ENCODE measurements around the gene ERMARD. TPM values are rescaled to one million over a fixed set of nuclear protein-coding genes. Genes with fewer than 3 reads are reported as not detected.

Gene ERMARD
- polyA plus RNA-seq, 1 experiment, result 31.8 TPM

DNA sequence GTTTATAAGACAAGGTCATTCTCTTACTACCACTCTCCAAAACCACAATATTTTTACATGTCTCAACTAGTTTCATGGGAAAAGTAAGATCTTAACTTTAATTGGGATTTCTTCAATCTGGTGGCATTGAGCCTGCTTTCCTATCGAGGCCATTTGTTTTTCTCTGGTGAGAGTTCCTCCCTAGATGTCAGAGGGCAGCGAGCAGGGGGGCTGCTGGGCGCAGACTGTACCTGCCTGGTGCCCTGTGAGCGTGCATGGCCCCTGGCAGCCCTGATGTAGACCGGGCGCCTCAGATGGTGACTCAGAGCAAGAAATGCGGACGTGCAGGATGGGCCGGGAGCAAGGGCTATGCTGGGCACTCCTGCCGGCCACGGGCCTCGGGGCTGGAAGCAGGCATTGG, 27.2 kb downstream of the ERMARD start:
- POLR2A ChIA-PET, result no interaction called here
- no peaks in the 10 kb centered on the region for H3K27me3 ChIP-seq (ENCODE audit: control insufficient read depth, insufficient read depth, low read length)
- H3K4me3 ChIP-seq (ENCODE audit: low read depth, low read length), result no peak overlapping the region
- H3K36me3 ChIP-seq (ENCODE audit: control insufficient read depth, insufficient read depth, low read length), result peaks cover 6% of the 10 kb centered on the region
- CTCF ChIA-PET, result no interaction called here
- no peak for DNase-seq (ENCODE audit: low read depth)
- TF ChIP-seq, protein P1, sequence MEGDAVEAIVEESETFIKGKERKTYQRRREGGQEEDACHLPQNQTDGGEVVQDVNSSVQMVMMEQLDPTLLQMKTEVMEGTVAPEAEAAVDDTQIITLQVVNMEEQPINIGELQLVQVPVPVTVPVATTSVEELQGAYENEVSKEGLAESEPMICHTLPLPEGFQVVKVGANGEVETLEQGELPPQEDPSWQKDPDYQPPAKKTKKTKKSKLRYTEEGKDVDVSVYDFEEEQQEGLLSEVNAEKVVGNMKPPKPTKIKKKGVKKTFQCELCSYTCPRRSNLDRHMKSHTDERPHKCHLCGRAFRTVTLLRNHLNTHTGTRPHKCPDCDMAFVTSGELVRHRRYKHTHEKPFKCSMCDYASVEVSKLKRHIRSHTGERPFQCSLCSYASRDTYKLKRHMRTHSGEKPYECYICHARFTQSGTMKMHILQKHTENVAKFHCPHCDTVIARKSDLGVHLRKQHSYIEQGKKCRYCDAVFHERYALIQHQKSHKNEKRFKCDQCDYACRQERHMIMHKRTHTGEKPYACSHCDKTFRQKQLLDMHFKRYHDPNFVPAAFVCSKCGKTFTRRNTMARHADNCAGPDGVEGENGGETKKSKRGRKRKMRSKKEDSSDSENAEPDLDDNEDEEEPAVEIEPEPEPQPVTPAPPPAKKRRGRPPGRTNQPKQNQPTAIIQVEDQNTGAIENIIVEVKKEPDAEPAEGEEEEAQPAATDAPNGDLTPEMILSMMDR (IDR thresholded peaks at IDR 0.05; ENCODE audit: insufficient read depth, low read depth, low read length), result no peak

DNA sequence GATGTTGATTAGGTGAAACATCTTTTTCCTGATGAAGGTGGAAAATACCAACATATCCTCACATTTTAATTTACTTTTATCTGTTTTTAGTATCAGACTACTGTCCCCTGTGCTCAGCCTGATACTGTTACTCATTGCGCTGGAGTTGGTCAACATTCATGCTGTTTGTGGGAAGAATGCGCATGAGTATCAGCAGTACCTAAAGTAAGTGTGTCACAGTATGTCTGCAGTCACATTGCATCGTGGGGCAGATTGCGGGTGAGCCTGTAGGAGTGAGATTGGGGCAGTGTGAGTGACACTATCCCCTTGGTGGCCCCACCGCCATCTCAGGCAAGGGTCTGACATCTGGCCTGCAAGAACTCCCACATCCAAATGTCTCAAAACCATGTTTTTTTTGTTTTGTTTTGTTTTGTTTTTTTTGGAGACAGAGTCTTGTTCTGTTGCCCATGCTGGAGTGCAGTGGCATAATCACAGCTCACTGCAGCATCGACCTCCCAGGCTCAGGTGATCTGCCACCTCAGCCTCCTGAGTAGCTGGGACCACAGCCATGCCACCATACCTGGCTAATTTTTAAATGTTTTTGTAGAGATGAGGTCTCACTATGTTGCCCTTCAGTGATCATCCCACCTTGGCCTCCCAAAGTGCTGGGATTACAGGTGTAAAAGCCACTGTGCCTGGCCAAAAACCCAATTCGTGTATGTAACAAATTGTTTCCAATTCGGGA, 27.8 kb downstream of the ERMARD start:
- POLR2A ChIA-PET, result no interaction called here
- Histone ChIP-seq H3K4me3 (ENCODE audit: low read depth, low read length) (no peak overlapping the region), H3K36me3 (ENCODE audit: control insufficient read depth, insufficient read depth, low read length) (peaks cover 6% of the 10 kb centered on the region), H3K27me3 (ENCODE audit: control insufficient read depth, insufficient read depth, low read length) (no peaks in the 10 kb centered on the region)
- CTCF ChIA-PET, result interaction anchor here (1.0 to 1.1 kb wide), 2 partner anchors 11 to 737 kb away, joined by 3 to 8 read pairs; no protein-coding TSS in a partner anchor
- TF ChIP-seq, protein P1 (IDR thresholded peaks at IDR 0.05; ENCODE audit: insufficient read depth, low read depth, low read length), result no peak
- DNase-seq (ENCODE audit: low read depth), result no peak

DNA sequence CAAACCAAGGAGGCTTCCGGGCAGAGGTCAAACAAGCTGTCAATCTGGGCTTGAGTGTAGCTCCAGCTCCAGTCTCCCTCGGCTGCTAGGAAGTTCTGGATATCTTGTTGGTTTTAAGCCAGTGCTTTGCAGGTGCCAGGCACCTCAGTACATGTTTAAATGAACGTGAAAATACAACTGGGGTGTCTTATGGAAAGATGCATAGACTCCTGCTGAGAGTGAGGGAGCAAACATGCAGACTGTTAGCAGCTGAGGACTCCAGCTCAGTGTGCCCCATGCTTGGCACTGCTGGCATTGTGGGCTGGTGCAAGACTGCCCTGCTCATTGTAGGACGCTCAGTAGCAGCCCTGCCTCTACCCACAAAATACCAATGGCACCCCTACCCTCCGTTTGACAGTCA, 28.5 kb downstream of the ERMARD start:
- Histone ChIP-seq H3K27me3 (ENCODE audit: control insufficient read depth, insufficient read depth, low read length) (no peaks in the 10 kb centered on the region), H3K36me3 (ENCODE audit: control insufficient read depth, insufficient read depth, low read length) (peaks cover 6% of the 10 kb centered on the region), H3K4me3 (ENCODE audit: low read depth, low read length) (no peak overlapping the region)
- TF ChIP-seq, protein P1 (IDR thresholded peaks at IDR 0.05; ENCODE audit: insufficient read depth, low read depth, low read length), result no peak
- DNase-seq (ENCODE audit: low read depth), result no peak
- POLR2A ChIA-PET, result no interaction called here
- CTCF ChIA-PET, result interaction anchor here (1.0 to 1.1 kb wide), 2 partner anchors 10 to 737 kb away, joined by 3 to 8 read pairs; no protein-coding TSS in a partner anchor

GRCh38 chr6:169780571-169781091, 29.2 kb downstream of the ERMARD start:
- Histone ChIP-seq H3K4me3 (ENCODE audit: low read depth, low read length) (no peak overlapping the region), H3K27me3 (ENCODE audit: control insufficient read depth, insufficient read depth, low read length) (no peaks in the 10 kb centered on the region), H3K36me3 (ENCODE audit: control insufficient read depth, insufficient read depth, low read length) (peaks cover 6% of the 10 kb centered on the region)
- ChIA-PET CTCF (interaction anchor here (1.0 kb wide), 1 partner anchor 10 kb away, joined by 8 read pairs; no protein-coding TSS in a partner anchor), POLR2A (no interaction called here)
- TF ChIP-seq, protein P1 (IDR thresholded peaks at IDR 0.05; ENCODE audit: insufficient read depth, low read depth, low read length), result no peak
- no peak for DNase-seq (ENCODE audit: low read depth)

DNA sequence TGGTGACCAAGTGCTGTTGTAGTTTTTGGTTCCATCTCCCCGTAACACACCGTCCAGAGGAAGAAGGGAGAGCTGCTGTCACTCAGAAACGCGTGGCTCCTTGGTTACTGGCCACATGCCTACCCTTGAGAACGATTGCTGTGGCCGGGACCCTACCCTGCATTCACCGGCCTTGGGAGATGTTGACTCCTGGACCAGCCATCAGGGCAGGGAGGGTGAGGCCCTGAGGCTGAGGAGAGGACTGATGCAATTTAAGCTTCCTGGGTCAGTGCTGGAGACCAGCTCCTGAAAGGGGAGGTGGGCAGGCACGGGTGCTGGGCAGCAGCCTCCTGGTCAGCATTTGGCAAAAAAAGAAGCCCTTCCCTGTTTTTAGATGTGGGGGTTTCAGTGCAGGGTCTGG, 31.5 kb downstream of the ERMARD start:
- TF ChIP-seq, protein P1 (IDR thresholded peaks at IDR 0.05; ENCODE audit: insufficient read depth, low read depth, low read length), result no peak
- DNase-seq (ENCODE audit: low read depth), result no peak
- Histone ChIP-seq H3K36me3 (ENCODE audit: control insufficient read depth, insufficient read depth, low read length) (peaks cover 2% of the 10 kb centered on the region; the same call in 1 of the 2 replicates), H3K27me3 (ENCODE audit: control insufficient read depth, insufficient read depth, low read length) (no peaks in the 10 kb centered on the region), H3K4me3 (ENCODE audit: low read depth, low read length) (no peak overlapping the region)
- ChIA-PET CTCF (no interaction called here), POLR2A (no interaction called here)
